ENCODE measurements around the gene ETFA. TPM values are rescaled to one million over a fixed set of nuclear protein-coding genes. Genes with fewer than 3 reads are reported as not detected.

ETFA gene
- total and polyA plus RNA-seq, 2 of the 8 experiments (the other 6 are each of a cell fraction or from before 2014, with no cell fraction given) = 60.9 to 90.0 TPM

DNA sequence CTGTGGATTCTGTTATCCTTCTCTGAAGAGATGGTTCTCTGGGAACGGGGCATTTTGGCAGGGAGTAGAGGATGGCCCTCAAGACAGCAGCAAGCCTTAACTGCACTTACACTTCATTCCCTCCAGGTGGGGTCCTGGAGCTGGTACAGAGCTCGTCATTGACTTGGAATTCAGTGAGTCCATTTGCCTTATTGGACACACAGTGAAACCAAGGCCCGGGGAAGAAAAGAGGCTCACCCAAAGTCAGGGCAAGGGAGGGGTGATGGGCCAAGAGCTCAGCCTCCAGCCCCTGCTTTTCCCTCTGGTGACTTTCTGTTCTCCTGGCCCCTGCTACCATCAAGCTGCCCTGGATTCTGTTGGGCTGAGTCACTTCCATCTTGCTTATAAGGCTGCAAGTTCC is 125.6 kb downstream of the ETFA start:
- Histone ChIP-seq H3K9ac (replicated peaks in 1 of 4; ENCODE audit: extremely low read depth in 1 of 4, low read depth in 3 of 4, low read length in 3 of 4) (no peak overlapping the region), H3K18ac (ENCODE audit: extremely low read depth, low read length) (no peak overlapping the region), H3K79me2 (ENCODE audit: control insufficient read depth in 1 of 2, insufficient read depth in 2 of 2, low read length in 2 of 2) (no peaks in the 10 kb centered on the region), H3K56ac (replicated peaks; ENCODE audit: insufficient read length, low read depth, low read length) (no peak overlapping the region), H3K27ac (ENCODE audit: low read depth, low read length) (no peak overlapping the region), H3K27me3 (replicated peaks in 1 of 4; ENCODE audit: control insufficient read depth in 3 of 4, extremely low read depth in 1 of 4, insufficient read depth in 3 of 4, low read length in 3 of 4) (peaks cover 0 to 6% (median 4%) of the 10 kb centered on the region in 4 experiments; a peak in 3 of 7 replicates), H3K79me1 (ENCODE audit: low read depth, low read length) (no peaks in the 10 kb centered on the region), H2BK12ac (ENCODE audit: low read depth, low read length) (no peak overlapping the region), H3K14ac (ENCODE audit: insufficient read length) (no peak overlapping the region), H2AK5ac (ENCODE audit: low read depth, low read length) (no peak overlapping the region), H4K20me1 (replicated peaks in 1 of 2; ENCODE audit: control insufficient read depth in 1 of 2, insufficient read depth in 2 of 2, low read length in 2 of 2) (no peaks in the 10 kb centered on the region), H3K4me2 (ENCODE audit: insufficient read depth in 1 of 2, low read depth in 2 of 2, low read length in 2 of 2) (no peak overlapping the region), H3K4me1 (replicated peaks in 1 of 4; ENCODE audit: control insufficient read depth in 3 of 4, insufficient read depth in 4 of 4, low read length in 3 of 4) (peaks cover 0 to 2% (median 0%) of the 10 kb centered on the region in 4 experiments; a peak in 2 of 7 replicates), H3K23ac (ENCODE audit: insufficient read length) (no peak overlapping the region), H3K4ac (replicated peaks; ENCODE audit: insufficient read length, low read depth, low read length) (no peak overlapping the region), H3K4me3 (ENCODE audit: extremely low read depth in 1 of 4, insufficient read depth in 2 of 4, low read depth in 3 of 4, low read length in 4 of 4) (no peak overlapping the region), H4K8ac (ENCODE audit: extremely low read depth, insufficient read depth, low read length) (peak overlapping the region; percentile 68; the same call in 1 of the 2 replicates), H3K36me3 (ENCODE audit: control insufficient read depth in 2 of 4, insufficient read depth in 4 of 4, low read length in 3 of 4) (no peaks in the 10 kb centered on the region), H3K23me2 (ENCODE audit: low read depth, low read length) (no peaks in the 10 kb centered on the region; the same call in 1 of the 2 replicates), H4K91ac (replicated peaks; ENCODE audit: insufficient read length, low read length) (no peak overlapping the region), H2BK20ac (ENCODE audit: low read length) (no peak overlapping the region), H2BK5ac (ENCODE audit: low read depth, low read length) (no peak overlapping the region), H3K9me3 (ENCODE audit: insufficient read depth in 2 of 2, low read depth in 1 of 2, low read length in 1 of 2) (no peaks in the 10 kb centered on the region), H2AFZ (ENCODE audit: low read length) (no peak overlapping the region), H2BK120ac (replicated peaks; ENCODE audit: low read depth, low read length) (no peak overlapping the region), H2BK15ac (ENCODE audit: low read length) (no peak overlapping the region), H4K5ac (ENCODE audit: insufficient read length, low read depth, low read length) (no peak overlapping the region)
- ChIA-PET CTCF (ENCODE audit: partially characterized antibody) (interaction anchor here (0.8 to 4.9 kb wide), 37 partner anchors 9 to 1614 kb away, joined by 3 to 48 read pairs (median 5); no protein-coding TSS in a partner anchor), POLR2A (ENCODE audit: partially characterized antibody) (interaction anchor here (0.5 to 1.2 kb wide), 3 partner anchors 37 to 205 kb away, joined by 3 to 7 read pairs (median 4); partner anchors contain the start of gene ISL2)
- DNase-seq (ENCODE audit: low read depth in 1 of 2, low spot score in 2 of 2) (peak; percentile 54 to 65), FAIRE-seq (peak; percentile 71)
- WGBS, 2 experiments (ENCODE audit: extremely low coverage in 1 of 2, insufficient coverage in 1 of 2, insufficient read length in 1 of 2, insufficient replicate concordance in 2 of 2, low coverage in 1 of 2, low lambda C conversion rate in 2 of 2, missing lambda C conversion rate in 1 of 2) = 67% methylated on average over 3 of the region's 3 CpGs; no CpG with 5 or more reads in 1 of the 2 experiments
- TF ChIP-seq RFX5 (IDR thresholded peaks at IDR 0.05; ENCODE audit: borderline replicate concordance, low read depth, low read length) (no peak), E2F6 (IDR thresholded peaks at IDR 0.05) (no peak), TBP (IDR thresholded peaks at IDR 0.05; ENCODE audit: low read depth, low read length) (no peak), FOSL1 (IDR thresholded peaks at IDR 0.05; ENCODE audit: insufficient read depth, low read depth, low read length) (no peak), CTBP2 (IDR thresholded peaks at IDR 0.05; ENCODE audit: borderline replicate concordance, insufficient read depth, insufficient read length, low read length) (no peak), GTF2F1 (IDR thresholded peaks at IDR 0.05; ENCODE audit: borderline replicate concordance, low read depth, low read length) (no peak), TAF1 (IDR thresholded peaks at IDR 0.05; ENCODE audit: low read depth, low read length) (no peak), POLR2A (IDR thresholded peaks at IDR 0.05; ENCODE audit: control extremely low read depth in 1 of 2, low read depth in 2 of 2, low read length in 2 of 2) (no peak), USF2 (IDR thresholded peaks at IDR 0.05; ENCODE audit: low read length) (no peak), SRF (IDR thresholded peaks at IDR 0.05; ENCODE audit: low read depth, low read length) (no peak), RXRA (IDR thresholded peaks at IDR 0.05; ENCODE audit: insufficient read depth, low read depth, low read length) (no peak), JUND (IDR thresholded peaks at IDR 0.05; ENCODE audit: low read length) (0 out of 2 replicates have a peak, but pooled peaks have one; percentile 49)

All from H1 (cell line).